ENCODE data around the gene E2F6. TPM values are rescaled to one million over a fixed set of nuclear protein-coding genes. Genes with fewer than 3 reads are reported as not detected.

The E2F6 gene
- total RNA-seq, 4 donors from 2014 or later, result 15.6 to 20.1 (median 19.6) TPM

DNA sequence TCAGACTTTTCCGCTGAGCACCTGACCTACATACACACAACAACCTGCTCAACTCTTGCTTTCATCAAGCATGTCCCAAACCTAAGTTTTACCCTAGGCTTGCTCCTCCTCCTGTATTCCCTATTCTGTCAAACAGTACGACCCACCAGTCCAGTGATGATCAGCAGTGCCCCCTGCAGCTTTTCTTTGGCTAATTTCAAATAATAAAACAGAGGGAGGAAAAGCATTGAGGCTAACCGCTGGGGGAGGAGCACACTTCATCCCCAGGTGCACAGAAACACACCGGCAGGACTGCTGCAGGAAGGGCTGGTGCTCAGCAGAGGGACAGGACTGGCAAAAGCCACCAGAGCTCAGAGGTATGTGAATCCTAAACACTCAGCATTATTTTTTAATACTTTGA is 21.2 kb downstream of the E2F6 start:
- 41 to 70% methylated on average over 2 to 4 of the region's 4 CpGs for WGBS, 2 donors (ENCODE audit: low coverage in 1 of 2)
- no peak for ATAC-seq
- Histone ChIP-seq H3K27ac (no peak overlapping the region), H3K4me1 (peaks cover 0 to 5% (median 0%) of the 10 kb centered on the region in 3 donors), H3K27me3 (no peaks in the 10 kb centered on the region), H3K9me3 (no peaks in the 10 kb centered on the region), H3K36me3 (peaks cover 0 to 92% of the 10 kb centered on the region in 2 donors), H3K4me3 (no peak overlapping the region)
- TF ChIP-seq, protein P1, sequence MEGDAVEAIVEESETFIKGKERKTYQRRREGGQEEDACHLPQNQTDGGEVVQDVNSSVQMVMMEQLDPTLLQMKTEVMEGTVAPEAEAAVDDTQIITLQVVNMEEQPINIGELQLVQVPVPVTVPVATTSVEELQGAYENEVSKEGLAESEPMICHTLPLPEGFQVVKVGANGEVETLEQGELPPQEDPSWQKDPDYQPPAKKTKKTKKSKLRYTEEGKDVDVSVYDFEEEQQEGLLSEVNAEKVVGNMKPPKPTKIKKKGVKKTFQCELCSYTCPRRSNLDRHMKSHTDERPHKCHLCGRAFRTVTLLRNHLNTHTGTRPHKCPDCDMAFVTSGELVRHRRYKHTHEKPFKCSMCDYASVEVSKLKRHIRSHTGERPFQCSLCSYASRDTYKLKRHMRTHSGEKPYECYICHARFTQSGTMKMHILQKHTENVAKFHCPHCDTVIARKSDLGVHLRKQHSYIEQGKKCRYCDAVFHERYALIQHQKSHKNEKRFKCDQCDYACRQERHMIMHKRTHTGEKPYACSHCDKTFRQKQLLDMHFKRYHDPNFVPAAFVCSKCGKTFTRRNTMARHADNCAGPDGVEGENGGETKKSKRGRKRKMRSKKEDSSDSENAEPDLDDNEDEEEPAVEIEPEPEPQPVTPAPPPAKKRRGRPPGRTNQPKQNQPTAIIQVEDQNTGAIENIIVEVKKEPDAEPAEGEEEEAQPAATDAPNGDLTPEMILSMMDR (IDR thresholded peaks at IDR 0.05), result no peak
- no peak for TF ChIP-seq POLR2AphosphoS5 (IDR thresholded peaks at IDR 0.05)
- no peak for TF ChIP-seq POLR2A (IDR thresholded peaks at IDR 0.05)
- TF ChIP-seq EP300 (IDR thresholded peaks at IDR 0.05), result no peak

DNA sequence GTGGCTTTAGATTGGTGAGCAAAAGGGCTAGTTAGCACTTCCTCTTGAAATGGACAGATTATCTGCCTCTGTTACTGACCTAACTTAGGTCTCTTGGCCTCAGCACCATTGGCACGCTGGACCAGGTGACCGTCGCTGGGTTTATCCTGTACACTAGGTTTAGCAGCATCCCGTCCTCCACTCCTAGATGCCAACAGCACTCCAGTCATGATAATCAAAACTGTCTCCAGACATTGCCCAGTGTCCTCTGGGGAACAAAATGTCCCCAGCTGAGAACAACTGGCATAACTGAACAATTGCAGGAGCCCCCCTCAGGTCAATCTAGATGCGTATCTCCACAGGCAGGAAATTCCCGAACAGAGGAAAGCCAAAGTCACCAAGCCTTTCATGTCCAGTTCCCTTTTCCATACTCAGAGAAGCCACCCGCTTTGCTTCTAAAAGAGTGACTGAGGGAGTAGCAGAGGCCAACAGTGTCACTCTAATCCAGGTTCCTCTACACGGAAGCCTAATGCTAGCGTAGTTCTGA is 27.3 kb downstream of the E2F6 start:
- Histone ChIP-seq H3K27me3 (no peaks in the 10 kb centered on the region), H3K4me3 (no peak overlapping the region), H3K27ac (no peak overlapping the region), H3K36me3 (peaks cover 0 to 59% of the 10 kb centered on the region in 2 donors), H3K9me3 (no peaks in the 10 kb centered on the region), H3K4me1 (no peaks in the 10 kb centered on the region)
- no peak for ATAC-seq
- 94 to 98% methylated on average over 3 to 7 of the region's 9 CpGs for WGBS, 2 donors (ENCODE audit: low coverage in 1 of 2)
- TF ChIP-seq POLR2AphosphoS5 (IDR thresholded peaks at IDR 0.05) (no peak), EP300 (IDR thresholded peaks at IDR 0.05) (no peak), POLR2A (IDR thresholded peaks at IDR 0.05) (no peak)
- TF ChIP-seq, protein P1 (IDR thresholded peaks at IDR 0.05), result no peak

DNA sequence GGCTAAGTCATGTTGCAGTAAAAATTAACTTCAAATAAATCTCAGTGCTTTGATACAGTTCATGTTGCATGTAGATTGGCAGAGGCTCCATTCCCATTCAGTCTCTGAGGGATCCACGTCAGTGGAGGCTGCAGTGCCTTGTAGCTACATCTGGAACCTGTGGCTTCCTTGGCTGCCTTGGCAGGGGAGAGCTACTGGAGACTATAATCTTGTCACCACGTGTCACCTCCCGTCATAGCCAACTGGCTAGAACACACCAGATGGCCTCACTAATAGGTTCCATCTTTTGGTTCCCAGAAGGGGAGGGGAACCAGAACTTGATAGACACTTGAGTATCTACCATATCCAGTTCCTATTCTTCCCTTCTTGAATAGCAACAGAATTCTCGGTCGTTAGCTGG is 28.4 kb downstream of the E2F6 start:
- 85 to 91% methylated on average over 3 of the region's 5 CpGs for WGBS, 2 donors (ENCODE audit: low coverage in 1 of 2)
- no peaks in the 10 kb centered on the region for H3K27me3 ChIP-seq
- peaks cover 0 to 49% of the 10 kb centered on the region in 2 donors for H3K36me3 ChIP-seq
- no peak for ATAC-seq
- no peak overlapping the region for H3K4me3 ChIP-seq
- TF ChIP-seq, protein P1 (IDR thresholded peaks at IDR 0.05), result no peak
- TF ChIP-seq POLR2A (IDR thresholded peaks at IDR 0.05) (no peak), EP300 (IDR thresholded peaks at IDR 0.05) (no peak), POLR2AphosphoS5 (IDR thresholded peaks at IDR 0.05) (no peak)
- H3K4me1 ChIP-seq, result no peaks in the 10 kb centered on the region
- no peak overlapping the region for H3K27ac ChIP-seq
- H3K9me3 ChIP-seq, result no peaks in the 10 kb centered on the region

DNA sequence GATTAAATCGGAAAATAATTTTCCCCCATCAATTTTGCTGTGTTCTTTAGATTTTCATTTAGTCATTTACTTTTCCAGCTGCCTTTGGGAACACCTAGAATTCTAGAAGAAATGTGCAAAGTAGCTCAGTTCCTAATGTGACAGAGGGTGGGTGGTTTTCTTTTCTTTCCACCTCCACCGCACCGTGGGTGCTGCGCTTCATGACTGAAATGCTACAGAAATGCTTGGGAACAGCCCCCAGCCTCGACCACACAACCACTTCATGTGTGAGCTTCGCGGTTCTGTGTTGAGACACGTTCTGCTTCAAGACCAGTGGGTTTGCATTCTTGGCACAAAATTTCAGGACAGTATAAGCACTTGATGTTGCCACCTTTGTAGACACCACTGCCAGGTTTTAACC is 30.9 kb downstream of the E2F6 start:
- Histone ChIP-seq H3K36me3 (peaks cover 0 to 24% of the 10 kb centered on the region in 2 donors), H3K9me3 (no peaks in the 10 kb centered on the region), H3K27me3 (no peaks in the 10 kb centered on the region), H3K4me1 (no peaks in the 10 kb centered on the region), H3K4me3 (no peak overlapping the region), H3K27ac (no peak overlapping the region)
- 82 to 100% methylated on average over 1 to 6 of the region's 8 CpGs for WGBS, 2 donors (ENCODE audit: low coverage in 1 of 2)
- TF ChIP-seq, protein P1 (IDR thresholded peaks at IDR 0.05), result no peak
- no peak for TF ChIP-seq POLR2AphosphoS5 (IDR thresholded peaks at IDR 0.05)
- TF ChIP-seq EP300 (IDR thresholded peaks at IDR 0.05), result no peak
- TF ChIP-seq POLR2A (IDR thresholded peaks at IDR 0.05), result no peak
- no peak for ATAC-seq

DNA sequence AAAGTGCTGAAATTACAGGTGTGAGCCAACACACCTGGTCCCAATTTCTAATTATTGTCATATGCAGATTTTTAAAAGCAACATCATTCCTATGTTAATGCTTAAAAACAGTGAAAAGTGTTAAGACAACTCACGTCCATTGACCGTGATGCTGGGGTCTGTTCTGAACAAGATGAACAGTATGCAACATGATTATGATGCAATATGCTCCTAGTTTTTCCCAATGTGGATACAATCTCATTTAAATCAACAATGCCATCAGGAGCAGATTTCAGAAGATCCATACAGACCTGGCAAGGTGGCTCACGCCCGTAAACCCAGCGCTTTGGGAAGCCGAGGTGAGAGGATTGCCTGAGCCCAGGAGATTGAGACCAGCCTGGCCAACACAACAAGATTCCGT is 31.5 kb downstream of the E2F6 start:
- no peaks in the 10 kb centered on the region for H3K4me1 ChIP-seq
- H3K27ac ChIP-seq, result no peak overlapping the region
- H3K9me3 ChIP-seq, result no peaks in the 10 kb centered on the region
- no peak for ATAC-seq
- H3K27me3 ChIP-seq, result no peaks in the 10 kb centered on the region
- H3K36me3 ChIP-seq, result peaks cover 0 to 18% of the 10 kb centered on the region in 2 donors
- TF ChIP-seq POLR2A (IDR thresholded peaks at IDR 0.05) (no peak), POLR2AphosphoS5 (IDR thresholded peaks at IDR 0.05) (no peak), EP300 (IDR thresholded peaks at IDR 0.05) (no peak)
- TF ChIP-seq, protein P1 (IDR thresholded peaks at IDR 0.05), result no peak
- 80 to 88% methylated on average over 1 to 7 of the region's 7 CpGs for WGBS, 2 donors (ENCODE audit: low coverage in 1 of 2)
- no peak overlapping the region for H3K4me3 ChIP-seq

Measured in gastroesophageal sphincter (tissue), 4 donors.